Measurements from ENCODE around the gene IL36A.

The IL36A gene, protein sequence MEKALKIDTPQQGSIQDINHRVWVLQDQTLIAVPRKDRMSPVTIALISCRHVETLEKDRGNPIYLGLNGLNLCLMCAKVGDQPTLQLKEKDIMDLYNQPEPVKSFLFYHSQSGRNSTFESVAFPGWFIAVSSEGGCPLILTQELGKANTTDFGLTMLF

GRCh38 chr2:113005030-113005509 is at the start of gene IL36A:
IL36A (plus strand) TSS chr2:113005459; CDS start chr2:113005872, 413 bp downstream.
- no peak for FAIRE-seq

DNA sequence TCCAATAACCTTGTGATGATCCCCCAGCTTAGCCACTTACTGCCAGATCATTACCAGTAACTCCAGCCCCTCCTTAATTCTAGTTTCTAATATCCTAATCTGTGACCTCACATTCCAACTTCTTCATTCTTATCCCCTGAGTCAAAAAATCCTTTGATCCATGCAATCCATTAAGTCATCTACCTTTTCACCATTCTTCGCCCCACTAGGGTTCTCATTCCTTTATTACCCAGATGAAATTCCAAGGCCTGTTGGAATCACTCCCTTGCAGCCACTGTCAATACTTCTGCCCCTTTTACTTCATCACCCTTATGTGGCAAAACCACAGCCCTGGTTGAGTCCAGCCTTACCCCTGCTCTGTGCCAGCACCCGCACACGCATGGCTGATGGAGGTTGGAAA is 47.7 kb upstream of the IL36A start:
- no peak for FAIRE-seq

DNA sequence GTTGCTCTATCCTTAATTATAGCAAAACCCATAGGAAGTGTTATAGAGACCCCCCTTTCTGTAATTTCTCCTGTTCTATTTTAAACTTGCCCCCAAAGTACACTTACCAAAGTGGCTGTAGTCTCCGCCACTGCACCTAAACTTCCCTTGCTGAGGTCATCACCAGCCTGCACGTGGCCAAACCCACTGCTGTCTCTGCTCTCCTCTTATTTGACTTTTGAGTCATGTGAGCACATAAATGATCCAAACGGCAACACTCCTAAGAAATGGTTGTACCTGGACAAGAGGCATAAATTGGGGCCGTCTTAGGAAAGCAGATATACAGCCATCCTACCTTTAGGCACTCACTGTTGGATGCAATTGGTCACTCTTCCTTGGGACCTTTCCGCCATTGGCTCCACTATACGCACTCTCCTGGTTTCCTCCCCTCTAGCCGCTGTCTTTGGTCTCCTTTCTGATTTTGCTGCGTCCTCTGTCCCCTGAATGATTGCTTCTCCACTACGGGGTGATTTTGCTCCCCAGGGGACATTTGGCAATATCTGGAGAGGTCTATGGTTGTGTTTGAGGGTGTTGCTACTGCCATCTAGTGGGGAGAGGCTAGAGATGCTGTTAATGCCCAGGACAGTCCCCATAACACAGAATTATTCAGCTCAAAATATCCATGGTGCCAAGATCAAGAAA is 46.7 kb upstream of the IL36A start:
- FAIRE-seq = no peak

DNA sequence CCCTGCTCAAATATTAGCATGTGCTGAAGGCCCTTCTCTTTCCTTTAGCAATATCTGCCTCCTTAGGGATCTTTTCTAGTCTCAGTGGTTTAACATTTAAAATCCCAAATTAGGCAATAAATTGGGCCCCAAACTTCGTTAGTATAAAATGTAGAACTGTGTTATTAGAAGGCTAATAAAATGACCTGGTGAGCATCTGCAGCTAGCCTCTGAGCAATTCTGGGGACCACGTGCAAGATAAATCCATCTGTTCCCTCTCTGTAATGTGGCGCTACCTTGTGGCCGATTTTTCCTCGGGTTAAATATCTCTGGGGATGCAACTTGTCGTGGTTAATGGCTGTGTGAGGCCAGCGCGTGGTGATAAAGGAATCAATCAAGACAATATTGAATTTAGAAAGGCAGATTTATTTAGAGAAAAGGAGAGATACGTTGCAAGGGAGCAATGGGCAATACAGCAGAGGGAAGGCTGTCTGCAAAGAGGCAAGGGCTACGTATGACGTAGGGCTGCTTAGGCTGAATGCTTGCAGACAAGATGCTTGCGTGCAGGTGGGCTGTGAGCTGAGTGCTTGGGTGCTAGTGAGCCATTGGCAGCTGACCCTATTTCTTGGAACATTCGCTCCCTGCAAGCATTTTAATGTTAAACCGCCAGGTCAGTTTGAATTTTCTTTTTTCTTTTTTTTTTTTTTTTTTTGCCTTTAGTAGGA is 46.0 kb upstream of the IL36A start:
- FAIRE-seq = no peak

GRCh38 chr2:112960230-112960825 is 44.9 kb upstream of the IL36A start:
- FAIRE-seq = no peak

- FAIRE-seq = no peak
Observed at GRCh38 chr2:112962308-112963175, 42.7 kb upstream of the IL36A start.

DNA sequence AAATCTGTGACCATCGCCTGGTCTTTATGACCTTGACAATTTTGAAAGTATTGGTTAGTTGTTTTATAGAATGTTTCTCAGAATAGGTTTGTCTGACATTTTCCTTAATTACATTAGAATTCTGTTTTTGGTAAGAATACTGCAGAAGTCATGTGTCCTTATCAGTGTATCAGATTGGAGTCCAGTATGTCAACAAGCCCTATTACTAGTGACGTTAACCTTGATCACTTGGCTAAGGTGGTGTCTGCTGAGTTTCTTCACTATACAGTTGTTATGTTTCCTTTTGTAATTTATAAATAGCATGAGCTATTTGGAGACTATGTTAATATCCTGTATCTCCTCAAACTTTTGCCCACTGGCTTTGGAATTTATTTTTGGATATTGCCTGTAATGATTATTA is 38.2 kb upstream of the IL36A start:
- FAIRE-seq = no peak

GRCh38 chr2:112972423-112973086 is 32.7 kb upstream of the IL36A start:
- FAIRE-seq = no peak

DNA sequence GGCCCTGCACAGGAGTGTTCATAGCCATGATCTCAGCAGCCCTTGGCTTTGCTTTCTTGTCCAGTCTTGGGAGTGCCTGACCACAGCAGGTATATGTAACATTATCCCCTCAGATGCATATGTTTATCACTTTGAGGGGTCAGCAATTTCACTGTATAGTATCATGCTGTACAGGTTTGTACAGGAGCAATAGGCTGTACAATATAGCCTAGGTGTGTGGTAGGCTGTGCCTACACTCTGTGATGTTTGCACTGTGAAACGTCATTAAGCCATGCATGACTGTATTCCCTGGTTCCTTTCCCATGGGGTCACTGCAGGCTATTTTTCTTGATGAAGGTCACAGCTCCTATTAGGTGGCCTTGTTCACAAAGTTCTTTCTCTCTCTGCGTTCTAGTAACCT is 32.1 kb upstream of the IL36A start:
- FAIRE-seq = no peak

DNA sequence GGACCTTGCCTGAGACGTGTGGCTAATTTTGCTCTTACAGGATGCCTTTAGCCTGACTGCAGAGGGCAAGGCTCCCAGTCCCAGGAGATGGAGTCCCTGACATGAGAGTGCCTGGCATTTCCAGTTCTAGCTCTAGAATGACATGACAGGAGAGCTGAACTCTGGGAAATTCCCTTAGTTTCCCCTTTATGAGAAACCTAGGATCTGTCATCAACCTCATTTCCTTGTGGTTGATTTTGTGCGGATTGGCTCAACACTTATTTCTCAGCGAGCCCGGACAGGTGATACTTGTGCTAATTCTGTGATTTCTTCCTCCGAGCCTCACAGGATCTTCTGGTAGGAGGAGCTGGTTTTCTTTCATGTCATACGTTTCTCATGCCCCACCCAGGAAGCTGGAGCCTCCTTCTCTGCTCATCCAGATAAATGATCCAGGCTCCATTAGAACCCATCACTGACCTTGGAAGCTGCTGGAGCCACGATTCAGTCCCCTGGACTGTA is 27.7 kb upstream of the IL36A start, which contains the start of gene IL36G:
TSS of gene IL36G (plus strand) at position 448 of the 498 bp plus-strand sequence. CDS start 633 bp downstream, outside the sequence.
- FAIRE-seq = no peak

DNA sequence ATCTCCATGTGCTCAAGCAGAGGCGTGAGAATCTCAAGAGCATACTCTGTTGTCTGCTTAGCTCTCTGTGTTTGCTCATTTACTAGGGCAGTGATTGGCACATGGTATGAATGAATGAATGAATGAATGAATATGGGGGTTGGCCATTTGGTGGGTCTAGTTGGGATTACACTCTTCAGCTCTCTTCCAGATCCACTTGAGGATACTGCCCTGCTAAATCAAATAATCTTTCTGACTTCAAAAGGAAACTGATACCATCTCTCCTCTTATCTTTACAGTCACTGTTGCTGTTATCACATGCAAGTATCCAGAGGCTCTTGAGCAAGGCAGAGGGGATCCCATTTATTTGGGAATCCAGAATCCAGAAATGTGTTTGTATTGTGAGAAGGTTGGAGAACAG is 25.5 kb upstream of the IL36A start:
- no peak for FAIRE-seq

DNA sequence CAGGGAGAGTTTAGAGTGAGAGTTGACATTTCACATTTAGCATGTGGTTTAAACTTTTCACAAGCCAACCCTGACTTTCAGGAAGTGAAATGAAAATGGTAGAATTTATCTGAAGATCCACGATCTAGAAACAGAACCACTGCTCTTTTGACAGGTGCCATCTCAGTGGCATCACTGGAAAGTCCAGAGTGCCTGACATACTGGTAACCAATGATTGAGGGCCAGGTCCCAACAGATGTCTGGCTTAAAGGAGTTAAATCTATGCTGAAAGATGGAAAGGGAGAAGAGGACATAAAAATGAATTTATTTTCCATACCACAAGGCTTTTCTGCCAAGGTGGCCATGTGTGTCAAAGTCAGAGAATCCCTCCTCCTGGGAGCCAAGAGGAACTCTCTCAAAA is 24.7 kb upstream of the IL36A start:
- no peak for FAIRE-seq

DNA sequence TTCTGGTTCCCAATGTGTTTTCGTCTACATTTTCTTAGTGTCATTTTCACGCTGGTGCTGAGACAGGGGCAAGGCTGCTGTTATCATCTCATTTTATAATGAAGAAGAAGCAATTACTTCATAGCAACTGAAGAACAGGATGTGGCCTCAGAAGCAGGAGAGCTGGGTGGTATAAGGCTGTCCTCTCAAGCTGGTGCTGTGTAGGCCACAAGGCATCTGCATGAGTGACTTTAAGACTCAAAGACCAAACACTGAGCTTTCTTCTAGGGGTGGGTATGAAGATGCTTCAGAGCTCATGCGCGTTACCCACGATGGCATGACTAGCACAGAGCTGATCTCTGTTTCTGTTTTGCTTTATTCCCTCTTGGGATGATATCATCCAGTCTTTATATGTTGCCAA is 20.2 kb upstream of the IL36A start:
- FAIRE-seq = no peak

- FAIRE-seq = no peak
Observed at GRCh38 chr2:112989611-112990010, 15.6 kb upstream of the IL36A start.

GRCh38 chr2:112993831-112994230 is 11.4 kb upstream of the IL36A start:
- no peak for FAIRE-seq

DNA sequence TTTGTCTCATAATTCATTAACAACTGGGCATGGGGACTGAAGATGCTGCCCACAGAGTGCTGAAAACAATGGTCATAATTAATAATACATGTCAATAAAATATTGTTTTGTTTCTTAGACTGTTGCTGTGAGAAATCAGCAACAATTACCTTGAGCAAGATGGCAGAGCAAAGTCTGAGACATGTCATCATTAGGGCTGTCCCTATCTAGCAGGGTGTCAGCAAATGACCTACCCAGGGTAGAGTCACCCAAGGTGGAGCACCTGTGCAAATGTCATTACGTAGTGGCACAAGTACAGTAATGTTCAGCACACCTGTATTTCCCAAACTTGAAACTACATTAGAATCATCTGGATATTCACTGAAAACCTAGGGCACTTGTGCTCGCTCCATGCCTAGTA is 10.6 kb upstream of the IL36A start:
- no peak for FAIRE-seq

GRCh38 chr2:112995346-112995920 is 9.8 kb upstream of the IL36A start:
- no peak for FAIRE-seq

DNA sequence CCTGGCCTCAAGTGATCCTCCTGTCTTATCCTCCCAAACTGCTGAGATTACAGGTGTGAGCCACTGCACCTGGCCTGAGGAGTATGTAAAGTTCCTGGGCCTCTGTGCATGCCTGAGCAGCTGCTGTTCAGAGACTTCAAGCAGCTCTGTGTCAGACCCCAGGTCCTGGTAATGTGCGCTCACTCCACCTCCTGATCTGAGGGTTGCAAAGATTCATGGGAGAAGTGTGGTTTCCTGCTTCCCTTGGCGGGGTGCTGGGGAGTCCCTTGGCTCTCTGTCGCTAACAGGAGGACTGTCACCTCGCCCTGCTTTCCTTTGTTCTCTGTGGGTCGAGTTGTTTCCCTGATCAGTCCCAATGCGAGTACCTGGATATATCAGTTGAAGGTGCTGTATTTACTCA is 8.6 kb upstream of the IL36A start:
- FAIRE-seq = no peak

DNA sequence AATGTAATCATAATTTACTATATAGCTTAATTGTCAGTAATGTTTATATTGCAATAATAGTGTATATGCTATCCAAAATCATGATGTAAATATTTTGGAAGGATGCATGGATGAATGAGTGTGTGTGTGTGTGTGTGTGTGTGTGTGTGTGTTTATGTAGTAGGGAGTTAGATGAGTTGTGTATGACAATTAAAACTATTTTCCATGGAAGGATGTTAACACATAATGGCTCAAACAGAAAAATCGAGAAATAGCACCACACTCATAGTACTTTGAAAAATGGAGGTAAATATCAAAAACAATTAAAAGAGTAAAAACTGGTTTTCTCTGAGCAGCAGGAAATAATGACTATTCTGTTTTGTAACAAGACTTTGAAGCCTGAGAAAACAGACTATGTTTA is 8.1 kb upstream of the IL36A start:
- no peak for FAIRE-seq

DNA sequence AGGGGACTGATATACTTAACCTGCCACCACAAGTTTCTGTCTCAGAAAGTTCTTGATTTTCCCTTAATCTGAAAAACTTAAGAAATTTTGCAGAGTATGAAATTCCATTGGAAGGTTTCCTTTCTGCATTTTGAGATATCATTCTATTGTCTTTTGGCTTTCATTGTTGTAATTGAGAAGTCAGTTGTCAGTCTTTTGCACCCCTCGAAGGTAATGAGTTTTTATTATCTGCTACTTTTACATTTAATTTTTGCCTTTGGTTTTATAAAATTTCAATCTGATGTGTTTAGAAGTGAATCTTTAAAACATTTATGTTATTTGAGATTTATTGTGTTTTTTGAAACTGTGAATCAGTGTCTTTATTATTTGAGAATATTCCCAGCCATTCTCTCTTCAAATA is 4.8 kb upstream of the IL36A start:
- no peak for FAIRE-seq

- no peak for FAIRE-seq
Observed at GRCh38 chr2:113002677-113003076, 2.6 kb upstream of the IL36A start.

- no peak for FAIRE-seq
Observed at GRCh38 chr2:113007250-113007649, 2.0 kb downstream of the IL36A start.

Measured in G401.6 (cell line).